Fibroblast of upper back skin (primary cell): ENCODE data around the gene FLT3.

Source experiments
- DNase-seq: peaks from one replicate; pipeline ENCODE4 v3.0.0-alpha.2; 2013

FLT3 gene

DNA sequence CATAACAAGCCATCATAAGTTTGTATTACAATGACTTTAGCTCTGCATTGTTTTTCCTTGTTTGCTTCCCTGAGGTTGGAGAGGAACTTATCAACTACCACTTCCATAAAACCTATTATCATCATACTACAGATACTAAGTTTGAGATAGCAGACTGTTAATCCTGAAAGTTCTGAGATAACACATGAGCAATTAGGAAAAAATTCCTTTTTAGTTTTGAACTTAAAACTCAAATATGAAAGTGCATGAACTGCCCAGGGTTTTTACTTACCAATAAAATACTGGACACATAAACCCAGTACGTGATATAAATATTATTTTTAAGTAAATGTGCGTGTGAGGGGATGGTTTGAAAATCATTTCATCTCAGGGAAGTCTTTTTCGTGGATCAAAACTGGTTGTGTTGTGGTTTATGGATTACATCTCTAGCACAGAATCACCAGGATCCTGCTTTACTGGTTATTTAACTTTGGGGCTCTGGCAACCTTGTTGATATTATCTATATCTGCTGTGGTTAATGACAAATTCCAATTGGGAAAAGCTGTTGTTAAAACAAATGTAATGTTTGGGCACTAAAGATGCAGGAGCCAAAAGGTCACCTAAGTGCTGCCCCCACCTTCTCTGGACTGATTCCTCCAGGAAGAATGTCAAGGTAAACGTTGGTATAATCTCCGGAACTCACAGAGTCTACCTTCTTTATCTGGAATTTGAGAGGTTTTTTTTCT lies 143.6 kb downstream of the FLT3 start:
- no peak for DNase-seq

DNA sequence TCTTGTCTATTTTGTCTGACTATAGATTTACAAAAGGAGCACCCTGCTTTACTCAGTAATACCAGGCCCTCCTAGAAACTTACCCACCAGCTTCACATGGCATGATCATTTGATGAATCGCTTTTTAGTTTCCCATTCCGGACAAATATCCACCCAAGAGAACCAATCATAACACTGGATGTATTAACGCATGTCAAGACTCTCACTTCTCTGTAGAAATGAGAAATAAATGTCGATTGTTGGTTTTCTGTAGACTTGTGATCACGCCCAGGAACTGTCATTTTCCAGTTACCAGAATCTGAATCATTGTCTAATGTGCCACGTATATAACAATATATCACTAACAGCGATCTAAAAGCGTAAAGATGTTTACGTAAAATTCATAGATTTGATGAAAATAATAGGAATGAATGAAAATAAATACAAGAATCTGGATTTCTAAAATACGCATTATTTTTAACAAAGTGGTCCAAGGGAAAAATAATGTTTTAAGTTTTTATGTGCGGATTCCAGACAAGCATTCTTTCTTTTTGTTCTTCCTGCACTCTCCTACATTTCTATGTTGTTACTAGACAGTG lies 145.3 kb downstream of the FLT3 start:
- DNase-seq = no peak

DNA sequence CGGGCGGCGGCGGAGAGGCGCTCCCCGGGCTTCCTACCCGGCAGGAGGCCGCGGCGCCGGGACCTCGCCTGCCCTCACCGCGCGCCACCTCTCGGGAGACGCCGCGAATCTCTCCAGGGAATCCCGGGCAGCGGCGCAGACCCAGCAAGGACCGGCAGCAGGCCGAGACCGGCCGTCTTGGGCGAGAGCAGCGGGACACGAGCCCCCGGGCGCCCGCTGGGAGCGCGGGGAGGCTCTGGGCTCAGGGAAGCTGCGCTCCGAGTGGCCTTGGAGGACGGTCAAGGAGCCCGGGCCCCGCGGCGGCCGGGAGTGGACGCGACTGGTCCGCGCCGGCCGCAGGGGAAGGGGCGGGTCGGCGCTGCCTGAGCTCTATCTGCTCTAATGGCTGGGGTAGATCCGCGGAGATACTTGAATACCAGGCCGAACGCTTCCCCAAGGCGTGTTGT lies 145.9 kb downstream of the FLT3 start:
- peak; percentile 14 for DNase-seq

DNA sequence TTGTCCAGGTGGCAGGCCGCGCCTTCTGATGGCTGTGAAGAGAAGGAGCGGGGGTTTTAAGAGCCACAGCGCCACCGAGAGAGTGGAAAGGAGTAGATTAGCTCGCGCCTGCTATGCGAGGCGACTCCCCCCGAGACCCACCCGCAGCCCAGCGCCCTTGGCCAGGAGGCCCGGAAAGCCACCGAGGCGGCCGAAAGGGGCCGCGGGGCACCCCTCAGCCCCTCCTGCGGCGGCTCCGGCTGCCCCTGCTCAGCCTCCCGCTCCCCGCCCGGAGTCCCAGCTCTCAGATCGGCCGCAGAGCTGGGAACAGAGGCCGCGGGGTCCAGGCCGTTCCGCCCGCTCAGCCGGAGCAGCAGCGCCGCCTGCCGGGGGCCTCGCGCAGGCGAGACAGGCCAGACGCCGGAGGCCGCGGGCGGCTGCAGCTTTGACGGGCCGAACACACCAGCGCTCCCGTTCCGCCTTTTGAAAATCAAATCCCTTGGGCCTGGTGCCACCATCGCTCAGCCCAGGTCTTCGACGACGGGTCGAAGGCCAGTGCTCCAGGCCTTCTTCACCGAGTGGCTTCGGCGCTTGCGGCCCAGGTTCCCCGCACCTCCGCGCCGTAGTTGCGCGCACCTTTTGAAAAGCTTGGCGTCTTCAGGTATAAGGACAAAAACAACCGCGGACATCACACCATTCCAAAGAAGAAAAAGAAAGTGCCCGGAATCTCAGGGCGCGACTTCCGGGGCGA lies 146.5 kb downstream of the FLT3 start:
- DNase-seq = peak; percentile 43
